NOMO-1 treated with dmso at 0.1 percent for 144 hours (cell line): ENCODE measurements around the gene OR1C1.
"Not testable (repeated sequence)": the region's sequence is repeated elsewhere in the genome, so short reads cannot be mapped to it uniquely, and the experiment has no call there.

Source experiments
- DNase-seq: peaks from one replicate; lab custom pipeline; 2025; ENCODE audit not compliant: unreplicated experiment; lab: John Stamatoyannopoulos, UW

OR1C1 gene

GRCh38 chr1:247760456-247760855 lies at the start of gene OR1C1:
OR1C1 (minus strand) TSS chr1:247760556; CDS start chr1:247758406, 2,150 bp downstream.
- no peak for DNase-seq

- no peak for DNase-seq
Measured at GRCh38 chr1:247797518-247797917, 37.2 kb upstream of the OR1C1 start.

GRCh38 chr1:247769603-247770002 lies 9.2 kb upstream of the OR1C1 start:
- no peak for DNase-seq

- DNase-seq = not testable (repeated sequence)
Measured at GRCh38 chr1:247754311-247754710, 6.0 kb downstream of the OR1C1 start.

GRCh38 chr1:247749870-247750269 lies 10.5 kb downstream of the OR1C1 start:
- no peak for DNase-seq

GRCh38 chr1:247748041-247748440 lies 12.3 kb downstream of the OR1C1 start, which contains the start of gene OR14A2:
OR14A2 (minus strand) TSS chr1:247748141.
- DNase-seq = no peak

GRCh38 chr1:247747616-247748015 lies 12.7 kb downstream of the OR1C1 start:
- DNase-seq = no peak

- no peak for DNase-seq
Measured at GRCh38 chr1:247746391-247746935, 13.9 kb downstream of the OR1C1 start.

- not testable (repeated sequence) for DNase-seq
Measured at GRCh38 chr1:247742215-247742760, 18.1 kb downstream of the OR1C1 start.

GRCh38 chr1:247741756-247742155 lies 18.6 kb downstream of the OR1C1 start:
- no peak for DNase-seq

- DNase-seq = no peak
Measured at GRCh38 chr1:247740721-247741120, 19.6 kb downstream of the OR1C1 start.

- no peak for DNase-seq
Measured at GRCh38 chr1:247738315-247738714, 22.0 kb downstream of the OR1C1 start, which contains the start of gene OR14K1. OR14K1 (plus strand) TSS chr1:247738615; CDS start chr1:247738615, 0 bp downstream.

GRCh38 chr1:247721222-247721621 lies 39.1 kb downstream of the OR1C1 start:
- no peak for DNase-seq

GRCh38 chr1:247716546-247716945 lies 43.8 kb downstream of the OR1C1 start, which contains the start of gene OR6F1:
OR6F1 (minus strand) TSS chr1:247716646; CDS start chr1:247712755, 3,891 bp downstream.
- DNase-seq = no peak

GRCh38 chr1:247713753-247714152 lies 46.6 kb downstream of the OR1C1 start:
- no peak for DNase-seq

- not testable (repeated sequence) for DNase-seq
Measured at GRCh38 chr1:247710681-247711080, 49.7 kb downstream of the OR1C1 start.
